Activated CD8-positive, alpha-beta T cell treated with anti-CD3 and anti-CD28 coated beads for 36 hours (primary cell): ENCODE data around the gene NUDT13. TPM values are rescaled to one million over a fixed set of nuclear protein-coding genes. Genes with fewer than 3 reads are reported as not detected.
A peak's percentile ranks its signal among the peaks of the same experiment; 100 is the strongest.

Source experiments
- ATAC-seq: fragments of 200-7000 bp; cut with Tn5 transposase; one replicate; pipeline ENCODE4 v1.10.0; 2021; ENCODE audit warnings: mild to moderate bottlenecking, moderate library complexity
- CTCF ChIA-PET: fragments of 350-600 bp; sonication (Branson Sonifier 250); formaldehyde crosslinking; loops from one replicate; lab custom pipeline; 2021; ENCODE audit warnings: antibody characterized with exemption; lab: Charles Lee
- POLR2A ChIA-PET: fragments of 350-600 bp; sonication (Branson Sonifier 250); formaldehyde crosslinking; loops from one replicate; lab custom pipeline; 2021; ENCODE audit warnings: antibody characterized with exemption; lab: Charles Lee
- DNase-seq: peaks from one replicate; pipeline ENCODE4 v3.0.0-alpha.2; 2020
- H3K27ac Mint-ChIP-seq: one replicate; pipeline ENCODE4 v1.8.0; 2021; ENCODE audit warnings: mild to moderate bottlenecking, mixed read lengths
- H3K27me3 Mint-ChIP-seq: one replicate; pipeline ENCODE4 v1.8.0; 2021; ENCODE audit warnings: mixed read lengths
- H3K36me3 Mint-ChIP-seq: one replicate; pipeline ENCODE4 v1.8.0; 2021; ENCODE audit warnings: low read depth, mixed read lengths
- H3K4me1 Mint-ChIP-seq: one replicate; pipeline ENCODE4 v1.8.0; 2021; ENCODE audit warnings: low read depth, mixed read lengths
- H3K4me3 Mint-ChIP-seq: one replicate; pipeline ENCODE4 v1.8.0; 2021; ENCODE audit warnings: mild to moderate bottlenecking, moderate library complexity, mixed read lengths
- H3K9me3 Mint-ChIP-seq: one replicate; pipeline ENCODE4 v1.8.0; 2021; ENCODE audit warnings: mixed read lengths
- CTCF ChIP-seq: fragments of 200-600 bp; IDR thresholded peaks from one replicate; pipeline ENCODE4 v1.8.0; 2022; ENCODE audit warnings: antibody characterized with exemption, mild to moderate bottlenecking
- intact Hi-C: fragments of 100-400 bp; cut with micrococcal nuclease; formaldehyde crosslinking; loops from one replicate; pipeline ENCODE4 v1.10.0; 2022
- total RNA-seq, 2 experiments: library from RNA; stranded (reverse); gene quantifications; one replicate each; pipeline ENCODE4 v1.2.3, GENCODE V29; 2021

Gene NUDT13
- total RNA-seq, 2 experiments from 2014 or later, result 2.3 to 2.4 TPM

- POLR2A ChIA-PET, result interaction anchor here (1.3 kb wide), 1 partner anchor 63 kb away, joined by 4 read pairs; no protein-coding TSS in a partner anchor
- CTCF ChIA-PET, result interaction anchor here (0.6 to 4.4 kb wide), 23 partner anchors 9 to 302 kb away, joined by 3 to 60 read pairs (median 5); partner anchors contain the start of genes ECD, FAM149B1, NUDT13 and P4HA1
- Mint-ChIP-seq H3K9me3 (no peaks in the 10 kb centered on the region), H3K27ac (peak overlapping the region; percentile 63), H3K27me3 (no peaks in the 10 kb centered on the region), H3K4me1 (peaks cover 38% of the 10 kb centered on the region), H3K36me3 (peaks cover 42% of the 10 kb centered on the region), H3K4me3 (no peak overlapping the region)
- peak; percentile 76 for DNase-seq
- peak; percentile 94 for TF ChIP-seq CTCF
- intact Hi-C loops, result no loop called here
- no peak for ATAC-seq
These were observed 48.9 kb downstream of the NUDT13 start for GRCh38 chr10:73159038-73159648.

DNA sequence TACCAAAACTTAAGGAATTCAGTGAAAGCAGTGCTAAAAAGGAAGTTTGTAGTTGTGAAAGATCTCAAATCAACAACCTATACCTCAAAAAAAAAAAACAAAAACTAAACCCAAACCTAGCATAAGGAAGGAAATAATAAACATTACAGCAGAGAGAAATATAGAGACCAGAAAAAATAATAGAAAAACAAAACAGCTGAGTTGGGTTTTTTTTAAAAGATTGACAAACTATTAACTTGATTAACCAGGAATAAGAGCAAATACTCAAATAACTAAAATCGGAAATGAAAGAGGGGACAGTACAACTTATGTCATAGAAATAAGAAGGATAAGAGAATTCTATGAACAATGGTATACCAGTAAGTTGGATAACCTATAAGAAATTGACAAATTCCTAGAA, 50.8 kb downstream of the NUDT13 start:
- no peak for TF ChIP-seq CTCF
- Mint-ChIP-seq H3K27ac (peak overlapping the region; percentile 49), H3K9me3 (no peaks in the 10 kb centered on the region), H3K36me3 (peaks cover 46% of the 10 kb centered on the region), H3K4me3 (no peak overlapping the region), H3K27me3 (no peaks in the 10 kb centered on the region), H3K4me1 (peaks cover 47% of the 10 kb centered on the region)
- ATAC-seq, result no peak
- intact Hi-C loops, result no loop called here
- CTCF ChIA-PET, result interaction anchor here (1.8 to 2.0 kb wide), 2 partner anchors 64 to 65 kb away, joined by 6 read pairs; partner anchors contain the start of gene P4HA1
- POLR2A ChIA-PET, result interaction anchor here (1.1 kb wide), 1 partner anchor 77 kb away, joined by 3 read pairs; no protein-coding TSS in a partner anchor
- DNase-seq, result no peak

DNA sequence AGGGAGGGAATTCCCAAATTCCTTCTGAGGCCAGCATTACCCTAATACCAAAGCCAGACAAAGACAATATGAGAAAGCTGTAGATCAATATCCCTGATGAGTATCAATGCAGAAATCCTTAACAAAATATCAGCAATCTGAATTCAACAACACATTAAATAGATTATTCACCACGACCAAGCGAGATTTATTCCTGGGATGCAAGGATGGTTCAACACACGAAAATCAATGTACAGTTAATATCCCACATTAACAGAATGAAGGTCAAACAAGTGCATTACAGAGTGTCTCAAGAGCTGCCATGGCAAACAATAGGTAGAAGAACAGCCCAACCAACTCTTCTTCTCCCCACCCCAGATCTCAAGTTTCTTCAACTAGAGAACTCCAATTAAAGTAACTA, 51.4 kb downstream of the NUDT13 start:
- Mint-ChIP-seq H3K9me3 (no peaks in the 10 kb centered on the region), H3K4me3 (no peak overlapping the region), H3K36me3 (peaks cover 45% of the 10 kb centered on the region), H3K4me1 (peaks cover 51% of the 10 kb centered on the region), H3K27me3 (no peaks in the 10 kb centered on the region), H3K27ac (peak overlapping the region; percentile 14)
- intact Hi-C loops, result no loop called here
- no peak for TF ChIP-seq CTCF
- DNase-seq, result no peak
- CTCF ChIA-PET, result interaction anchor here (1.8 to 2.0 kb wide), 2 partner anchors 65 to 66 kb away, joined by 6 read pairs; partner anchors contain the start of gene P4HA1
- ATAC-seq, result no peak
- POLR2A ChIA-PET, result no interaction called here

- Mint-ChIP-seq H3K9me3 (no peaks in the 10 kb centered on the region), H3K27me3 (no peaks in the 10 kb centered on the region), H3K4me3 (no peak overlapping the region), H3K4me1 (peaks cover 58% of the 10 kb centered on the region), H3K36me3 (peaks cover 49% of the 10 kb centered on the region), H3K27ac (peak overlapping the region; percentile 31)
- ATAC-seq (no peak), DNase-seq (no peak)
- CTCF ChIA-PET, result no interaction called here
- POLR2A ChIA-PET, result interaction anchor here (0.5 to 1.1 kb wide), 2 partner anchors 83 to 742 kb away, joined by 3 to 4 read pairs; no protein-coding TSS in a partner anchor
- intact Hi-C loops, result no loop called here
- TF ChIP-seq CTCF, result no peak
These were observed 52.8 kb downstream of the NUDT13 start for GRCh38 chr10:73163096-73163495.

GRCh38 chr10:73166972-73167371, 56.7 kb downstream of the NUDT13 start:
- ChIA-PET CTCF (no interaction called here), POLR2A (interaction anchor here (0.9 to 2.3 kb wide), 2 partner anchors 9 to 71 kb away, joined by 3 to 13 read pairs; partner anchors contain the start of gene P4HA1)
- intact Hi-C loops, result no loop called here
- DNase-seq (no peak), ATAC-seq (no peak)
- TF ChIP-seq CTCF, result no peak
- no peaks in the 10 kb centered on the region for H3K27me3 Mint-ChIP-seq
- H3K36me3 Mint-ChIP-seq, result peaks cover 30% of the 10 kb centered on the region
- peaks cover 42% of the 10 kb centered on the region for H3K4me1 Mint-ChIP-seq
- no peaks in the 10 kb centered on the region for H3K9me3 Mint-ChIP-seq
- peak overlapping the region; percentile 98 for H3K4me3 Mint-ChIP-seq
- H3K27ac Mint-ChIP-seq, result peak overlapping the region; percentile 100
